ENCODE measurements around the gene SGIP1. TPM values are rescaled to one million over a fixed set of nuclear protein-coding genes. Genes with fewer than 3 reads are reported as not detected.

Gene SGIP1
- total RNA-seq, 1 experiment from 2014 or later: 1.6 TPM

DNA sequence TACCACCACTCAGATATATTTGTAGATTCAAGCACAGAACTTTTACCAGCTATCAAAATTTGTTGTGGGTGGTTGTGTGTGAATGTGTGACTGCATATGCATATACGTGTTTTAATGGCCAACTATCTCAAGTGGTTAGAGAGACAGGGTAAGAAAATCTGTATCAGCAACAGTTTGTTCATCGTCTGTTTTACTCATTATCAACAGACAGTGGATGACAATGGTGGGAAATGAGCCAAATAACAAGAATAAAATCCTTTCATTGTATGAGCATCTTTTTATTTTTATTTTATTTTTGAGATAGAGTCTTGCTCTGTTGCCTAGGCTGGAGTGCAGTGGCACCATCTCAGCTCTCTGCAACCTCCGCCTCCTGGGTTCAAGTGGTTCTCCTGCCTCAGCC is 195.6 kb downstream of the SGIP1 start:
- intact Hi-C loops (cut with micrococcal nuclease; ENCODE audit: unreplicated experiment): loop anchor here (10.0 kb wide), 1 partner anchor 765 kb away; no protein-coding TSS in a partner anchor

GRCh38 chr1:66730462-66730861 is 196.5 kb downstream of the SGIP1 start:
- Histone ChIP-seq H3K27ac (ENCODE audit: low read depth, low read length, poor library complexity, severe bottlenecking) (no peak overlapping the region), H3K9me3 (ENCODE audit: low read depth, low read length, poor library complexity, severe bottlenecking) (peaks cover 4% of the 10 kb centered on the region), H3K4me3 (ENCODE audit: low read depth, low read length, poor library complexity, severe bottlenecking) (no peak overlapping the region), H3K36me3 (ENCODE audit: insufficient read depth, low read length, poor library complexity, severe bottlenecking) (no peaks in the 10 kb centered on the region), H3K27me3 (replicated peaks; ENCODE audit: insufficient read depth, low read depth, low read length, poor library complexity) (no peaks in the 10 kb centered on the region), H3K4me1 (ENCODE audit: insufficient read depth, low read length, poor library complexity, severe bottlenecking) (peaks cover 38% of the 10 kb centered on the region)
- DNase-seq (ENCODE audit: low spot score): no peak
- BruUV-seq (replicated peaks): no TSS peak
- TF ChIP-seq CTCF (conservative IDR thresholded peaks at IDR 0.05; ENCODE audit: low read depth, low read length): no peak
- TF ChIP-seq EZH2 (IDR thresholded peaks at IDR 0.05; ENCODE audit: borderline replicate concordance, low read depth, low read length, poor library complexity, severe bottlenecking): no peak
- ChIA-PET POLR2A (ENCODE audit: low non-redundant PET) (no interaction called here), CTCF (no interaction called here)
- intact Hi-C loops (cut with micrococcal nuclease; ENCODE audit: unreplicated experiment): no loop called here

More for the DNA sequence above, 195.6 kb downstream of the SGIP1 start:
- H3K9me3 ChIP-seq (ENCODE audit: low read depth, low read length, poor library complexity, severe bottlenecking): peaks cover 4% of the 10 kb centered on the region
- H3K36me3 ChIP-seq (ENCODE audit: insufficient read depth, low read length, poor library complexity, severe bottlenecking): no peaks in the 10 kb centered on the region
- H3K27ac ChIP-seq (ENCODE audit: low read depth, low read length, poor library complexity, severe bottlenecking): peak overlapping the region; percentile 77
- no peaks in the 10 kb centered on the region for H3K27me3 ChIP-seq (replicated peaks; ENCODE audit: insufficient read depth, low read depth, low read length, poor library complexity)
- no TSS peak for BruUV-seq (replicated peaks)
- no peak overlapping the region for H3K4me3 ChIP-seq (ENCODE audit: low read depth, low read length, poor library complexity, severe bottlenecking)
- TF ChIP-seq CTCF (conservative IDR thresholded peaks at IDR 0.05; ENCODE audit: low read depth, low read length): no peak
- TF ChIP-seq EZH2 (IDR thresholded peaks at IDR 0.05; ENCODE audit: borderline replicate concordance, low read depth, low read length, poor library complexity, severe bottlenecking): no peak
- peaks cover 40% of the 10 kb centered on the region for H3K4me1 ChIP-seq (ENCODE audit: insufficient read depth, low read length, poor library complexity, severe bottlenecking)
- ChIA-PET POLR2A (ENCODE audit: low non-redundant PET) (interaction anchor here (0.6 kb wide), 1 partner anchor 455 kb away, joined by 3 read pairs; no protein-coding TSS in a partner anchor), CTCF (no interaction called here)
- DNase-seq (ENCODE audit: low spot score): no peak

- TF ChIP-seq CTCF (conservative IDR thresholded peaks at IDR 0.05; ENCODE audit: low read depth, low read length) (no peak), EZH2 (IDR thresholded peaks at IDR 0.05; ENCODE audit: borderline replicate concordance, low read depth, low read length, poor library complexity, severe bottlenecking) (no peak)
- H3K9me3 ChIP-seq (ENCODE audit: low read depth, low read length, poor library complexity, severe bottlenecking): peaks cover 4% of the 10 kb centered on the region
- no peak for DNase-seq (ENCODE audit: low spot score)
- no peak overlapping the region for H3K4me3 ChIP-seq (ENCODE audit: low read depth, low read length, poor library complexity, severe bottlenecking)
- no peaks in the 10 kb centered on the region for H3K27me3 ChIP-seq (replicated peaks; ENCODE audit: insufficient read depth, low read depth, low read length, poor library complexity)
- H3K4me1 ChIP-seq (ENCODE audit: insufficient read depth, low read length, poor library complexity, severe bottlenecking): peaks cover 33% of the 10 kb centered on the region
- ChIA-PET CTCF (no interaction called here), POLR2A (ENCODE audit: low non-redundant PET) (no interaction called here)
- no TSS peak for BruUV-seq (replicated peaks)
- no peak overlapping the region for H3K27ac ChIP-seq (ENCODE audit: low read depth, low read length, poor library complexity, severe bottlenecking)
- intact Hi-C loops (cut with micrococcal nuclease; ENCODE audit: unreplicated experiment): no loop called here
- H3K36me3 ChIP-seq (ENCODE audit: insufficient read depth, low read length, poor library complexity, severe bottlenecking): no peaks in the 10 kb centered on the region
Observed at GRCh38 chr1:66731170-66731865, 197.4 kb downstream of the SGIP1 start.
